HL-60/S4 treated with phorbol 12-myristate 13-acetate at 8.2 ng/mL for 4 days and 3 days (cell line): ENCODE results near the gene MEGF11.

Experiments
- in situ Hi-C: fragments of 300-500 bp; cut with MboI; formaldehyde crosslinking; loops from 2 replicates; pipeline ENCODE4 v1.15.0; 2022; ENCODE audit warnings: low sequenced_read_pairs

MEGF11 gene

DNA sequence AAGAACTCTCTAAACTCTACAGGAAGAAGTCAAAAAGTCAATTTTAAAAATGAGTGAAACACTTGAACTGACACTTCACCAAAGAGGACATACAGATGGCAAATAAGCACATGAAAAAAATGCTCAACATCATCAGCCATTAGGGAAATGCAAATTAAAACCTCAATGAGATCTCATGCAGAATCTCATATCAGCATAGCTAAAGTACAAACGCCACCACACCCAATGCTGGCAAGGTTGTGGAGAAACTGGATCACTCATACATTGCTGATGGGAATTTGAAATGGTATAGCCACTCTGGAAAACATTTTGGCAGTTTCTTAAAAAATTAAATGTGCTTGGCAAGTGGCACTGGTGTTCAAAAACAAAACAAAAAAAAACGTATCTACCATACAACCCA lies 34.2 kb downstream of the MEGF11 start:
- in situ Hi-C loops, result no loop called here

DNA sequence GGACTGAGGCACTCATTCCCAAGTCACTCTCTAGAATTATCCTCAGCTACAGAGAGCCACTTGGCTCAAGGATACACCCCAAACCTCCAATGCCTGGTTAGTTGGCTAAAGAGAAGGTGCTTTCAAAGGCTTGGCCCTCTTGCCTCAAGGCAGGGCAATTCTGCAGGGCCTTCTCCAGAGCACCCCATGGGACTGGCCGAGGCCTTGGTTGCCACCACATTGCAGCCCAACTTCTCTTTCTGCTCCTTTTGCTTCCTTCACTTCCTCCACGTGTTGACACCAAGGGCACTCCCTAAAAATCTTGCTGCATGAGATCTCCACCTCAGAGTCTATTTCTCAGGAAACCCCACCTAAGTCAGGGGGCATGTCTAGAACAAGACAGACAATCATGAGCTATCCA lies 36.7 kb downstream of the MEGF11 start:
- in situ Hi-C loops, result no loop called here

DNA sequence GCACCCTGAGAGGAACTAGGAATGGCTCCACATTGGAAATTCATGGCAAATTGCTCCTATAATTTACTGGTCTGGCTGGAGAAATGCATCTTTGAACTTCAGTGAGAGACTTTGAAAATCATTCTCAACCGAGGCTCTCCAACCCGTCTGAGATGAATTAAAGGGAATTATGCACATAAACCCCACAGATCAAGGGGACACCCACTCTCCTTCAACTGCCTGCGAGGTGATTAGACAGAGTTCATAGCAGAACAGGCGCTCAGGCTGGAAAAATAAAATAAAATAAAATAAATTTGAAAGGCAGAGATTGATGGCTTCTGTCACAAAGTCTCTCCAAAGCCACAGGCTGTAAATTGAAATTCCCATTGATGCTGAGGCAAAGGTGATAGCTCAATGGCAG lies 37.7 kb downstream of the MEGF11 start:
- in situ Hi-C loops, result no loop called here

DNA sequence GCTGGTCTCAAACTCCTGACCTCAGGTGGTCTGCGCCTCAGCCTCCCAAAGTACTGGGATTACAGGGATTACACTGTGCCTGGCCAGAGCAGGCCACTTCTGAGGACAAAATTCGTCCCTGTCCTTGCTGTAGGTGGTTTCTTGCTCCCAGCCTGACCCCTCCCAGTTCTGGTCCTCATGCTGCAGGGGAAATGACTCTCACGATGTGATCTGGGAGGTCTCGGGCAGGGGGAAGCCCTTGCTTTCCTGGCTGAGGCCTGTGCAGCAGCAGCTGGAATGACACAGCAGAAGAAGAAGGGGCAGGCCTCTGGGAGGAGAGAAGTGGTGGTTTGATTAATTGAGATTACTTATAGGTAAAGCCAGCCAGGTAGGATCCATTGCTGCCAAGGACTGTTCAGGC lies 39.3 kb downstream of the MEGF11 start:
- in situ Hi-C loops, result no loop called here

DNA sequence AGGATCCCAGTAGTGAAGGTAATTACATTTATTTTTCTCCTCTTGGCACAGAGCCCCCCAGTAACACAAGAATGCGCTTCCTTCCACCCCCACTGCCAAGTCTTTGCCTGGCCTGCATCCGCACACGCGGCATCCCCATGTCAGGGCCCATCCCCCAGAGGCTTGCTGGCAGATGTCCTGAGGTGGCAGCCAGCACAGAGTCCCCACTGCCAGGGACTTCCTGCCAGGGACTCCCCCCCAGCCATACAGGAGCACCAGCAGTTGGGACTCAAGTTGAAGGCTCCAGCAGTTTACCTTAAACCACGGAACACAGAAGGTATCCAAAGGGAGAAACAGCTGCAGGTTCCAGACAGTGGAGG lies 41.0 kb downstream of the MEGF11 start:
- in situ Hi-C loops, result no loop called here

DNA sequence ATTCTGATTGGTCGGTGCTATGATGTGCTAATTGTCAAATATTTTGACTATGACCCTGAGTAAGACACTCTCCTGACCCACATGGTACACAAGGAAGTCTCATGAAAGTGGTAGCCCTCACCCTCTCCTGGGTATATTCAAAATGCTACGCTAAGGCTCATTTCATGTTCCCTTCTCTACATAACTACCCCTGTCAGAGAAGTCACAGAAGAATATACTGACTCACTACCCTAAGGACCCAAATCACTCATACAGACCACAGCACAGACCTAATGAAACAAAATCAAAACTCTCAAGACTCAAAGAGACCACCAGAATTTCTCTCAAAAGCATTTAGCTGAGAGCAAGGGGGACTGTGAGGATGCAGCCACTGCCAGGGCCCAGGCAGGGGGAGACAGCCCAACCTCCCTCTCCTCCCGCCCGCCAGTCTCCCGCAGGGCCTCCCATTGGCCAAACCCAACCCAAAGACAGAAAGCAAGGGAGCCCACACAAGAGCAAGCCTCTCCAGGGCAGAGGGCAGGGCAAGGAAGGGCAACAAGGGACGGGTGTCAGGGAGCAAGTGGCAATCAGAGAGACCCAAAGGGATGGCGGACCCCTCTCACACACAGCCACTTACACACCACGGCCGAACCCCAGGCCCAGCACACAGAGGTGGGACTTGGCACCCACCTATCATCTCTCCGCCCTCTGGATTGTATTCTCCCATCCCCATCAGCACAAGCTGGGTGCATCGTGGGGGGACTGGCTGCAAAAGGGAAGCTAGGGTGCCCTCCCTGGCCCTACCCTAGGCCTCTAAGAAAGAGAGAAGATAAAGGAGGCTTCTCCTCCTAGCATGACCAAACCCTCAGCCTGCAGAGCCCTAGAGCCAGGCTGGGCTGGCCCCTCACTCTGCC lies 41.6 kb downstream of the MEGF11 start:
- in situ Hi-C loops, result no loop called here

DNA sequence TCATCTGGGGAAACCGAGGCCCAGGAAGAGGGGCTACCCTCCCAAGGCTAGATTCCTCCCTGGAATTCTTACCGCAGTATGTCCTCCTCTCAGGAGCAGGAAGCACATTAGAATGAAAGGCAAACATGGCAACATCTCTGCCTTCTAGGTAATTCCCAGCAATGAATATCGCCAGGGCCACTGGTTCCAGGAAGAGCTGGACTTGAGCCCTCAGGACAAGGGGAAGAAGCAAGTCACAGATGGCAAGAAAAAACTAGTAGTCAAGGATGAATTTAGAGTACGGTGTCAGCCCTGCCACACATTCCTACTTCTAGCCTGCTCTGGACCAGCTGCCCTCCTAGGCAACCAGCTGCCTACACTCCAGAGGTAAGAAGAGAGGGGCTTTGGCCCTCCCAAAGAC lies 42.9 kb downstream of the MEGF11 start:
- in situ Hi-C loops, result no loop called here

DNA sequence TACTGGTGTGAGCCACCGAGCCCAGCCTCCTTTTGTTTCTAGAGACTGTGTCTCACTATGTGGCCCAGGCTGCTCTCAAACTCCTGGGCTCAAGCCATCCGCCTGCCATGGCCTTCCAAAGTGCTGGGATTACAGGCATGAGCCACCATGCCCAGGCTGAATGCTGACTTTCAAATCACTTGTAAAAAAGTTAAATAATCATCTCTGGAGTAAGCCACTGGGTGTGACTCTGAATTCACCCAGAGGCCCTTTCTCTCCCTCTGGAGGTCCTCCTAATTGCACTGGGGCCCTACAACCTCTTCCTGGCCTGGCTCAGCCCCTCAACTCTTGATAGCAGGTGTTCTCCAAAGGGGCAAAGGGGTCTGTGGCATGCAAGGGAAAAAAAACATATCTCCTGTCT lies 54.8 kb downstream of the MEGF11 start:
- in situ Hi-C loops, result no loop called here

DNA sequence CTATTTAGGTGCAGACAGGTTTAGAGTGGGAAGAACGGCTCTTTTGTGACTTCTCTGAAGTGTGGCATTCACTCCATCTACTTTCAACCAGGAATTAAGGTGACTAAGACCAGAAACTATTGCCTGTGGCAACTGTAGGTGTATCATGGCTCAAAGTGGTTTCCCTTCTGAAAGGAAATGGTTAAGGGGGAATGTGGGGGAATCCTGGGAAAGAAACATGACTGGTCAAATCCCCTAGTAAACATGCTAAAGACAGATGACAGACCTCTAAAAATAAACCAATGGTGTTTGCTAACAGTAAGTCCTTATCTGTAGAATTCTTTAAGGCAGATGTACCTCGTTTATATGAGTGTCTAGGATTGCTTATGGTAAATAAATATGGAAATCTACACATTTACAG lies 56.9 kb downstream of the MEGF11 start:
- in situ Hi-C loops, result no loop called here

DNA sequence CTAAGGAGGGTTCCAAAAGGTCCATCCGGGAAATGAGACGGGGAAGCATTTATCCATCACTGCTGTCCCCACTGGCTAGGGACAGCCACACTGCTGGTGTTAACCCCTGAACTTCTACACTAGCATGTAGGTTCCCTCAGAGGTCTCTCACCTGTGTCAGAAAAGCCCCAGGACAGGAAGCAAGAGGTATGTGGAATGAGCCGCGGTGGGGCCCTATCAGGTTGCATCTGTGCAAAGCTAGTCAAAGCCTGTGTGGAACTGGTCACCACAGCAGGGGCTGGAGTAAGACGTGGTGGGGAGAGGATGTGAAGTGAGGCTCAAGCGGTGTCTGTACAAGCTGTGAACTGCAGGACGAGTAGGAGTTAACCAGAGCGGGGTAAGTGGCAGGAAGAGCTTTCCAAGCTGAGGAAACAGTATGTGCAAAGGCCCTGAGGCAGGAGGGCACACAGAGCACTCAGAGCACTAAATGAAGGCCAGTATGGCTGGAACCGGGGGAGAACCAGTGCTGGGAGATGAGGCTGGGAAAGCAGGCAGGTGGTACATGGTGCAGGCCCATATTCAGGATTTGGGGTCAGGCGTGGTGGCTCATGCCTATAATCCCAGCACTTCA lies 57.8 kb downstream of the MEGF11 start:
- in situ Hi-C loops, result no loop called here

DNA sequence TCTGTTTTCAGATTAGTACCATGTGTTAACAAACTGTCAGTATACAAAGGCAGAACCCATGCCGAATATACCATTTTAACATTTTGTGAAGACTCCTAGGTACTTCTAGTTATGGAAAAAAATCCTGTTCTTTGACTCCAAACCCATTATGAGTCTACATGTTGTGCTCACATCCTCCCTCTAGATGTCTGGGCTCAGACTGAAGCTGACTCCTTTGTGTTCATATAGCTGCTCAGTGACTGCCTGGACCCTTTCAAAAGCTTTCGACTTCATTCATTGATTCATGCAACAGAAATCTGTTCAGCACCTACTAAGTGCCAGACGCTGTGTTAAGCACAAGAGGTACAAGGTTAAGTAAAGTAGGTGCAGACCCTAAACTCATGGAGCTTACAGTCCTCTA lies 60.5 kb downstream of the MEGF11 start:
- in situ Hi-C loops, result no loop called here

DNA sequence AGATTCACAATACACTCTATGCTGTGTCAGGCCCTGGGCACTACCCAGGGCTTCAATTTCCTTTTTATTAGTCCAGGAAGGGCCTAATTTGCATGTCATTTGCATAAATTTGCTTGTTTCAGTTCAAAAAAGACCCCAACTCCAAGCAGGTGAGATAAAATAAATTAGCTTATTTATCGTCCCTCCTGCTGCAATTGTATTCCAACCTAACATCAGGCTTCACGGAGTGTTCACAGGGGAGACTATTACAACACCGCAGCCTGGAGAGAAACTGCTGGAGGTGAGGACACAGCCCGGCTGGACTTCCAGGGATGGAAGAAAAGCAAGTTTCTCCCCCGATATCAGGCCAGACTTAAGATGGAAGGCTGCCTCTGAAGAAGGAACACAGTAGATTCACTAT lies 62.8 kb downstream of the MEGF11 start:
- in situ Hi-C loops, result no loop called here

DNA sequence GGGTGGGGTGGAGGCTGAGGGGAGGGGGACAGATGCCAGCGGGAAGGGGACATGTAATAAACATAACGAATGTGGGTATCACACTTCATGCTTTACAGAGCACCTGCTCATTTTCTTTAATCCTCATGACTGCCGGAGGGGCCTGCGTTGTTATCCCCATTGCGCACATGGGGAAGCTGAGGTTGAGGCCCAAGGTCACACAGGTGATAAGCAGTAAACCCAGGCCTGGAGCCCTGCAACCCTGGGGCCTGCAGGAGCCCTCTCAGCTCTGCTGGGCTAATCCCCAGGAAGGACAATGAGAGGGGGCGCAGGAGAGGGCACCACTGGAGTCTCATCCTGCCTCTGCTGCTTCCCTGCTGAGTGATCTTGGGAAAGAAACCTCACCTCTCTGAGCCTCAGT lies 64.3 kb downstream of the MEGF11 start:
- in situ Hi-C loops, result no loop called here

DNA sequence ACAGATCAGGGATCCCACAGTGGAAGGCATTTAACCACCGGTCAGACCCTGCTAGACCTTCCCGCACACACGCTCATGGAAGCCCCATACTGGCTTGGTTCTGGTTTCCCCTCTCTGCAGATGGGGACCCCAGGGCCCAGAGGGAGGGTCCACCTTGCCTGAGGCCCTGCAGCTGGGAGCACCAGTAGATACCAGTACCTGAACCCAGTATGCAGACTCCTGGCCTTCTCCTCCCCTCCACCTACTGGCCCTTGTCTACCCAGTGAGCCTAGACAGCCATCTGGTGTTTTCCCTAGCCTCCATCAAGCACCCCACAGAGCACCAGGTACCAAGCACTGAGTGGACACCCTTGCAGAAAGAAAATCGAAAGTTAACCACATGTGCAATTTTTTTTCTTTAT lies 65.1 kb downstream of the MEGF11 start:
- in situ Hi-C loops, result no loop called here

DNA sequence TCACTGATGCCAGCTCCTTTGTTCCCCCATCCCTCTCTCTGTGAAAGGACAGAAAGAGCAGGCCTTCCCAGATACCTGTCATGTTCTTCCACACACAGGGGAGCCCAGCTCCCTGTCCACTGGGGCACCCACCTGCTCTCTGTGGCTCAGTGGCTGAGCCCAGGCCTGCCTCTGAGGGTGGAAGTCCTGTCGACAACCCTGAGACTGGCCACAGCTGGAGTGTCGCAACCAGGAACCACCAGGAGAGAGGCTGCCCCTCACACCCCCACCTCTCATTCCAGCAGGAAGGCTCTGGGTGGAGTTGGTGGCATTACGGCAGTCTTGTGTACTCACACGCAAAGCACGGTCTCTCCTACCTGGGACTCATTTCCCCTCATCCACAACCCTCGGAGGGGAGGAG lies 66.3 kb downstream of the MEGF11 start:
- in situ Hi-C loops, result no loop called here

DNA sequence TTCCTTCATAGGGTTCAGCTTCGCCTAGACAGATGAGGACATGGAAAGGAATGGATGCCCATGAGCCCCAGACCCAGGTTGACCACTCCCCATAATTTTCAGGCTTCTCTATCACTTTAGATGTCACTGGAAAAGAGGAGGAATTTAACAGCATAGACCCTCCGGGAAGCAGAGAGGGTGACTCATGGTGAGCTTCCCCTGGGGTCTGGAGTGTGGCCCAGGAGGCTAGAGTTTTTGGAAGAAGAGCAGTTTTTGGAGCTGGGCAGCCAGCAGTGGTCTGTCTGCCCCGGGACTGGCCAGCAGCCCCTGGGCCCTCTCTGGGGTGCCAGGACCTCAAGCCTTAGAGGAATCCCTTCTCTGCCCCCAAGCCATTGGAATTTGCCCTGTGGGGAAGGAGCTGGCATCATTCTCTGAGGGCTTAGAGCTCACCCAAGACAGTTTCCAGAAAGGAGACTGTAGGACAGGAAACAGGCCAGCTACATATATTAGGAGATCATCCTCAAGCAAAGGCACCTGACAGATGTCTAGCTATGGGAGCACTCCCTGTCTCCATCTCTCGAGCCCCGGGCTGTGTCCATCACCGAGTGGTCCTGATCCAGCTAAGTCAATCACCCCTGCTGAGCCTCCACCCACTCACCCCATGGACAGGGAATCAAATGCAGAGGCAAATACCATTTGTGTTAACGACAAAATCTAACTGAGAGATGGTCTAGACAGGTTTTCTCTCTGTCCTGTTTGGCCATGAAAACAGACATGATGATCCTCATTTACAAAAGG lies 67.3 kb downstream of the MEGF11 start:
- in situ Hi-C loops, result no loop called here

DNA sequence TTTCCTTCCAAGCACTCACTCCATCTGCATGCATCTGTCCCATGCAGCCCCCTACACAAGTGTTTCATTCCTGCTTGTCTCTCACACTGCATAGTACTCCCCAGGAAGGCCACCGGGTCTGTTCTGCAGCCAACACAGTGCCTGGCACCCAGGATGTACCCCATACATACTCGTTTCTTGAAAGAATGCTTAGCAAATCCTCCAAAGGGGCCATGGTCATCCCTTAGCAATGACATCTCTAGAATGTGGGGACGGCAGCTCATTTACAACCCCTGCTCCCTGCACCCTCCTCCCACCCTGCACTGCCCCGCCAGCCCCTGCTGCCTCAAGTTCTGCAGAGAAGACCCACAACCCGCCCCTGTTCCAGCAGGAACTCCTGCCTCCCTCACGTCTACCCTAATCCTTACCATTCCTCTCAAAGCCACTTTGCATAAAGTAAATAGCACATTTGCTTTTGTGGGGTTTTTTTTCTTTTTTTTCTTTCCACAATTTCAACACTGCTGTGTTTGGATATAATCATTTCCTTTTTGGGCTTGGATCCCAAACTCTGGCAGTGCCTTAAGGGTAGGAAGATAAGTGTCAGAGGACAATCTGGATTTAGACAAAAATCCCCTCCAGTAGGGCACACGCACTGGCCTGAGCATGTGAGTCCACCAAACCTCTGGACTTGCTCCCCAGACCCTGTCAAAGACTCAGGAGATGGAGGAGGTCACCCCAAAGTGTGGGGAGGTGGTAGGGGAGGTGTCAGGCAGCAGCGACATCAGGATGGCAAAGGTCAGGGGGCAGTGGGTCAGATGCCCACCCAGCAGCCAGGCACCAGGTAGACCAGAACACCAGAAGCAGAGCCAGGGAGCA lies 68.4 kb downstream of the MEGF11 start:
- in situ Hi-C loops, result no loop called here

DNA sequence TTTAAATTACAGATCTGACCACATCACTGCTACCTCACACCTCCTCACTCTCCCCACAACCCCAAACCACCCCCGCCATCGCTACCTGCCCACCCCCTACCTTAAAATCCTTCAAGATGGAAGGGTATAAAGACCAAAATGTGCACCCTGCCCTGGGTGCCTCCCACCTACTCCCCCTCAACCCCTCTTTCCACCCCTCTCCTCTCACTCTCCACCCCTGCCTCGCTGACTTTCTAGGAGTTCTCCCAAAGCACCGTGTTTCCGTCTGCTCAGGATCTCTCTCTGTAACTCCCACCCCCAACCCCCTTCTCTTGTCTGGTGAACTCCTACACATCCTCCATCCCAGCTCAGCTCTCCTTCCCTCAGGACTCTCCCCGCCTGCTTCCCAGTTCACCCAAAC lies 69.1 kb downstream of the MEGF11 start:
- in situ Hi-C loops, result no loop called here

DNA sequence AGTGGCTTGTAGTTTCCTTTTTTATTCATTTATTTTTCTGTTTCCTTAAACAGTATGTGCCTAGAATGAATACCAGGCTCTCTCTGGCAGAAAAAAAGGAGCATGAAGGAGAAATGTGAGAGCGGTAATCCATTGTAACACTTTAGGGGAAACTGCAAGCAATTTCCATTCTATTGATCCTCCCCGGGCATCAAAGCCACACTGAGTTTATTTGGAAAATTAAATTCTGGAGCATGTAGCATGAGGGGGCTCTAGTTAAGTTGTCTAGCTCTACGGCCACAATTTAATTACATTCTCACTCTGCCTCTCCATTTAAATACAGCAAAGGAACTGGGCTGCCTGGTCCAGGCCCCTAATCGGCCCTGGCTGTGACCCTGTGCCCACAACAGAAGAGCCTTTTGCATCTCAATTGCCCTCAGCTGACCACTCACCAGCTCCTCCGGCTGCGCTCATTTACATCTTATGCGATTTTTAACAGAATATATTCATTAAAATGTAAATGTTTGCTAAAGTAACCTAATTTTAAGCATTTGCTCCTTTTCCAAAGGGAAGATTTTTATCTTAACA lies 72.9 kb downstream of the MEGF11 start:
- in situ Hi-C loops, result no loop called here

DNA sequence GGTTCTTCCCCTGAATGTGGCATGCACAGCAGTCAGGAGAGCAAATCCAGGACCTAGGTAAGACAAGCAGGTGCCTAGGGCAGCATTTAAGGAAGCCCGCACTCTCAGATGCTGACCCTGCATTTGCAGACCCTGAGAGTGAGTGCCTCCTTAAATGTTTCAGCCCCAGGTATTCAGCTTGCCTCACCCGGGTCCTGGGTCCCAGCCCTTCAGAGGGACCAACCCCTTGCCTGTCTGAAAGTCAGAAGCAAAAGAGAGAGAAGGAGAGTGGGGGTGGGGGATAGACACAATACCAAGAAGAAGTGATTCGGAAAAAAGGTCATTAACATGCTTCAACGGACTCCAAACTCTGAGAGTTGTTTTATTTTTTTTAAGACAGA lies 75.0 kb downstream of the MEGF11 start:
- in situ Hi-C loops, result no loop called here
